ENCODE data around the gene PDE4D. TPM values are rescaled to one million over a fixed set of nuclear protein-coding genes. Genes with fewer than 3 reads are reported as not detected.

The PDE4D gene
- total RNA-seq, 1 experiment from 2014 or later = 3.3 TPM

DNA sequence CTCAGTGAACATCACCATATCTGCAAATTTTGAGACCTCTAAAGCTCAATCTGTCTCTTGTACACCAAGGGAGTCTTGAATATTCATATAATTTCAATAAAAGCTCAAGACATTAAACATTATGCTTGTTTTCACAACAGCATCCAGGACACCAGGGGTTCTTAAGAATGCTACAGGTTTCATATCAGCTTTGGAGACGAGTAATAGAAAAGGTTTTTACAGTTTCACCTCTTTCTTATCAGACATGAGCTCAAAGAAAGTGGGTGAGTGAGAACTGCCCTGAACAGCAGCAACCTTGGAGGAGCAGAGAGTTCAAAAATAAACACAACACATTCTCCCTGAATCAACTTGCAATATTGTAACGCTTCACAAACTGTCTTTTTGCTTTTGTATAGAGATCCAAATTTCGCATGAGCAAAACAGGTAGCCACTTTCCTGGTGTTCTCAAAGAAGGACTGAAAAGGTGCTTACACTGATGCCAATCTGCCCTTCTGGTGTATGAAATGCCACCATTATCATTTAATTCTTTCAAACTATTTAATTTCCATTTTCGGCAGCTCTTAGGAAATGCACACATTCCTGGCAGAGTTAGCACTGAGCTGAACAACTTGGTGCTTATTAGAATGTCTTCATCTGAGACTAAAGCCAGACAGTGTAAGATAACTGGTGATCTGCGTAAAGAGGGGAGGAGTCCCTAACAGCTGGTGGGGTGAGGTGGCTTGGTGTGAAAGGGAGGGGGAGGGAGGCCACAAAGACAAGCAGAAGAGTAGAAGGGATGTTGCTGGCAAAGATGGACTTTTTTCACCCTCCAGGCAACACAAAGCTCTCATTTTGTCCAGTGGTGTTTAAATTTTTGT, 535.3 kb downstream of the PDE4D start (continued):
- no peak for TF ChIP-seq JUN (CRISPR knock-in tag; IDR thresholded peaks at IDR 0.05)
- TF ChIP-seq RELA (CRISPR knock-in tag; IDR thresholded peaks at IDR 0.05; ENCODE audit: borderline replicate concordance) = no peak
- TF ChIP-seq, protein P1, sequence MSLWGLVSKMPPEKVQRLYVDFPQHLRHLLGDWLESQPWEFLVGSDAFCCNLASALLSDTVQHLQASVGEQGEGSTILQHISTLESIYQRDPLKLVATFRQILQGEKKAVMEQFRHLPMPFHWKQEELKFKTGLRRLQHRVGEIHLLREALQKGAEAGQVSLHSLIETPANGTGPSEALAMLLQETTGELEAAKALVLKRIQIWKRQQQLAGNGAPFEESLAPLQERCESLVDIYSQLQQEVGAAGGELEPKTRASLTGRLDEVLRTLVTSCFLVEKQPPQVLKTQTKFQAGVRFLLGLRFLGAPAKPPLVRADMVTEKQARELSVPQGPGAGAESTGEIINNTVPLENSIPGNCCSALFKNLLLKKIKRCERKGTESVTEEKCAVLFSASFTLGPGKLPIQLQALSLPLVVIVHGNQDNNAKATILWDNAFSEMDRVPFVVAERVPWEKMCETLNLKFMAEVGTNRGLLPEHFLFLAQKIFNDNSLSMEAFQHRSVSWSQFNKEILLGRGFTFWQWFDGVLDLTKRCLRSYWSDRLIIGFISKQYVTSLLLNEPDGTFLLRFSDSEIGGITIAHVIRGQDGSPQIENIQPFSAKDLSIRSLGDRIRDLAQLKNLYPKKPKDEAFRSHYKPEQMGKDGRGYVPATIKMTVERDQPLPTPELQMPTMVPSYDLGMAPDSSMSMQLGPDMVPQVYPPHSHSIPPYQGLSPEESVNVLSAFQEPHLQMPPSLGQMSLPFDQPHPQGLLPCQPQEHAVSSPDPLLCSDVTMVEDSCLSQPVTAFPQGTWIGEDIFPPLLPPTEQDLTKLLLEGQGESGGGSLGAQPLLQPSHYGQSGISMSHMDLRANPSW (CRISPR knock-in tag; conservative IDR thresholded peaks at IDR 0.05; ENCODE audit: low read depth) = no peak
- no peak for TF ChIP-seq FOXJ3 (CRISPR knock-in tag; IDR thresholded peaks at IDR 0.05; ENCODE audit: borderline replicate concordance)
- TF ChIP-seq, protein P2, sequence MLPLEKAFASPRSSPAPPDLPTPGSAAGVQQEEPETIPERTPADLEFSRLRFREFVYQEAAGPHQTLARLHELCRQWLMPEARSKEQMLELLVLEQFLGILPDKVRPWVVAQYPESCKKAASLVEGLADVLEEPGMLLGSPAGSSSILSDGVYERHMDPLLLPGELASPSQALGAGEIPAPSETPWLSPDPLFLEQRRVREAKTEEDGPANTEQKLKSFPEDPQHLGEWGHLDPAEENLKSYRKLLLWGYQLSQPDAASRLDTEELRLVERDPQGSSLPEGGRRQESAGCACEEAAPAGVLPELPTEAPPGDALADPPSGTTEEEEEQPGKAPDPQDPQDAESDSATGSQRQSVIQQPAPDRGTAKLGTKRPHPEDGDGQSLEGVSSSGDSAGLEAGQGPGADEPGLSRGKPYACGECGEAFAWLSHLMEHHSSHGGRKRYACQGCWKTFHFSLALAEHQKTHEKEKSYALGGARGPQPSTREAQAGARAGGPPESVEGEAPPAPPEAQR (CRISPR knock-in tag; IDR thresholded peaks at IDR 0.05) = no peak
- no peak for TF ChIP-seq KAT7 (CRISPR knock-in tag; IDR thresholded peaks at IDR 0.05; ENCODE audit: borderline replicate concordance)
- TF ChIP-seq, protein P3, sequence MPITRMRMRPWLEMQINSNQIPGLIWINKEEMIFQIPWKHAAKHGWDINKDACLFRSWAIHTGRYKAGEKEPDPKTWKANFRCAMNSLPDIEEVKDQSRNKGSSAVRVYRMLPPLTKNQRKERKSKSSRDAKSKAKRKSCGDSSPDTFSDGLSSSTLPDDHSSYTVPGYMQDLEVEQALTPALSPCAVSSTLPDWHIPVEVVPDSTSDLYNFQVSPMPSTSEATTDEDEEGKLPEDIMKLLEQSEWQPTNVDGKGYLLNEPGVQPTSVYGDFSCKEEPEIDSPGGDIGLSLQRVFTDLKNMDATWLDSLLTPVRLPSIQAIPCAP (CRISPR knock-in tag; IDR thresholded peaks at IDR 0.05) = no peak
- no peak for TF ChIP-seq SOX15 (CRISPR knock-in tag; IDR thresholded peaks at IDR 0.05)
- TF ChIP-seq, protein P4, sequence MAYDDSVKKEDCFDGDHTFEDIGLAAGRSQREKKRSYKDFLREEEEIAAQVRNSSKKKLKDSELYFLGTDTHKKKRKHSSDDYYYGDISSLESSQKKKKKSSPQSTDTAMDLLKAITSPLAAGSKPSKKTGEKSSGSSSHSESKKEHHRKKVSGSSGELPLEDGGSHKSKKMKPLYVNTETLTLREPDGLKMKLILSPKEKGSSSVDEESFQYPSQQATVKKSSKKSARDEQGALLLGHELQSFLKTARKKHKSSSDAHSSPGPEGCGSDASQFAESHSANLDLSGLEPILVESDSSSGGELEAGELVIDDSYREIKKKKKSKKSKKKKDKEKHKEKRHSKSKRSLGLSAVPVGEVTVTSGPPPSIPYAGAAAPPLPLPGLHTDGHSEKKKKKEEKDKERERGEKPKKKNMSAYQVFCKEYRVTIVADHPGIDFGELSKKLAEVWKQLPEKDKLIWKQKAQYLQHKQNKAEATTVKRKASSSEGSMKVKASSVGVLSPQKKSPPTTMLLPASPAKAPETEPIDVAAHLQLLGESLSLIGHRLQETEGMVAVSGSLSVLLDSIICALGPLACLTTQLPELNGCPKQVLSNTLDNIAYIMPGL (CRISPR knock-in tag; IDR thresholded peaks at IDR 0.05) = no peak
- TF ChIP-seq SMAD4 (CRISPR knock-in tag; IDR thresholded peaks at IDR 0.05) = no peak
- TF ChIP-seq SP1 (CRISPR knock-in tag; conservative IDR thresholded peaks at IDR 0.05) = no peak
- TF ChIP-seq RORB (CRISPR knock-in tag; IDR thresholded peaks at IDR 0.05) = no peak
- no peak for TF ChIP-seq GRHL2 (CRISPR knock-in tag; IDR thresholded peaks at IDR 0.05; ENCODE audit: insufficient replicate concordance, severe bottlenecking)

DNA sequence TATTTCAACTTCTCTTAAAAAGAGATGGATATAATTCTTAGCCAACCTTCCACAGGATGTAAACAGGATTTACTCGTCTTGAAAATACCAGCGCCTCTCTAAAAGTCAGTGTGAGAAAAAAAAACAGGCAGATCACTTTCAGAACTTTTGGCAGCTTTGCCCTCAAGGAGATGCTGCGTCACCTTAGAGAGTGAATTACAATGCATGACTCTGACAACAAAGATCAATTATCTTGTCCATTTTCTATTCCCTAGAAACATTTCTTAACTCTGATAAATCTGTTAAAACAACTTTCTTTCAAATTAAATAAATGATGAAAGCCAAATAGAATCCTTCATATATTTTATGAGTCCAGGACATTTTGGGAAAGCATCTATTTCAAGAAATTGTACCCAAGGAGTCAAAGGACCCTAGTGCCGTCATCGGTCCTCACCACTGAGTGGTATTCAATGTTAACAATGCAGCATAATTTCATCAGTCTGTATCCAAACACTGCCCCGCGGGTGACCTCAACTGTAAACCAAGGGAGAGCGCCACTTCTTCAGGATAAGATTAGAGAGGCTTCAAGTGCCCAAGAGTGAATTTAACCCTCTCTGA, 536.0 kb downstream of the PDE4D start:
- no peak for DNase-seq (ENCODE audit: low spot score)
- no peak for ATAC-seq
- Mint-ChIP-seq H3K4me3 (no peak overlapping the region; the same call in 1 of the 2 replicates), H3K9me3 (no peaks in the 10 kb centered on the region), H3K27me3 (ENCODE audit: low read depth) (no peaks in the 10 kb centered on the region), H3K4me1 (peaks cover 43% of the 10 kb centered on the region), H3K27ac (peak overlapping the region; percentile 60; the same call in 1 of the 2 replicates), H3K36me3 (no peaks in the 10 kb centered on the region)
- ChIA-PET POLR2A (interaction anchor here (0.6 kb wide), 1 partner anchor 29 kb away, joined by 3 read pairs; no protein-coding TSS in a partner anchor), CTCF (interaction anchor here (0.8 to 3.8 kb wide), 10 partner anchors 10 to 507 kb away, joined by 3 to 36 read pairs (median 3); no protein-coding TSS in a partner anchor)
- no peak for TF ChIP-seq ZMAT4 (CRISPR knock-in tag; IDR thresholded peaks at IDR 0.05)
- no peak for TF ChIP-seq GRHL2 (CRISPR knock-in tag; IDR thresholded peaks at IDR 0.05; ENCODE audit: insufficient replicate concordance, severe bottlenecking)
- no peak for TF ChIP-seq ESRRA (CRISPR knock-in tag; IDR thresholded peaks at IDR 0.05; ENCODE audit: borderline replicate concordance)
- no peak for TF ChIP-seq TEAD4 (CRISPR knock-in tag; IDR thresholded peaks at IDR 0.05)
- no peak for TF ChIP-seq NR3C1 (CRISPR knock-in tag; conservative IDR thresholded peaks at IDR 0.05; ENCODE audit: low read depth)
- TF ChIP-seq RORB (CRISPR knock-in tag; IDR thresholded peaks at IDR 0.05) = no peak
- no peak for TF ChIP-seq ZBTB21 (CRISPR knock-in tag; IDR thresholded peaks at IDR 0.05; ENCODE audit: borderline replicate concordance)
- TF ChIP-seq, protein P5, sequence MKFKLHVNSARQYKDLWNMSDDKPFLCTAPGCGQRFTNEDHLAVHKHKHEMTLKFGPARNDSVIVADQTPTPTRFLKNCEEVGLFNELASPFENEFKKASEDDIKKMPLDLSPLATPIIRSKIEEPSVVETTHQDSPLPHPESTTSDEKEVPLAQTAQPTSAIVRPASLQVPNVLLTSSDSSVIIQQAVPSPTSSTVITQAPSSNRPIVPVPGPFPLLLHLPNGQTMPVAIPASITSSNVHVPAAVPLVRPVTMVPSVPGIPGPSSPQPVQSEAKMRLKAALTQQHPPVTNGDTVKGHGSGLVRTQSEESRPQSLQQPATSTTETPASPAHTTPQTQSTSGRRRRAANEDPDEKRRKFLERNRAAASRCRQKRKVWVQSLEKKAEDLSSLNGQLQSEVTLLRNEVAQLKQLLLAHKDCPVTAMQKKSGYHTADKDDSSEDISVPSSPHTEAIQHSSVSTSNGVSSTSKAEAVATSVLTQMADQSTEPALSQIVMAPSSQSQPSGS (CRISPR knock-in tag; IDR thresholded peaks at IDR 0.05; ENCODE audit: borderline replicate concordance, low read depth) = no peak
- no peak for TF ChIP-seq AFF4 (CRISPR knock-in tag; IDR thresholded peaks at IDR 0.05; ENCODE audit: borderline replicate concordance)
- no peak for TF ChIP-seq CREM (CRISPR knock-in tag; IDR thresholded peaks at IDR 0.05)
